ENCODE measurements around the gene PCDHGC4. TPM values are rescaled to one million over a fixed set of nuclear protein-coding genes. Genes with fewer than 3 reads are reported as not detected.
A peak's percentile ranks its signal among the peaks of the same experiment; 100 is the strongest.

Gene PCDHGC4
- total and polyA plus RNA-seq, 2 donors (not counting 3 experiments of a cell fraction or from before 2014, with no cell fraction given): 0.25 to 2.1 TPM

DNA sequence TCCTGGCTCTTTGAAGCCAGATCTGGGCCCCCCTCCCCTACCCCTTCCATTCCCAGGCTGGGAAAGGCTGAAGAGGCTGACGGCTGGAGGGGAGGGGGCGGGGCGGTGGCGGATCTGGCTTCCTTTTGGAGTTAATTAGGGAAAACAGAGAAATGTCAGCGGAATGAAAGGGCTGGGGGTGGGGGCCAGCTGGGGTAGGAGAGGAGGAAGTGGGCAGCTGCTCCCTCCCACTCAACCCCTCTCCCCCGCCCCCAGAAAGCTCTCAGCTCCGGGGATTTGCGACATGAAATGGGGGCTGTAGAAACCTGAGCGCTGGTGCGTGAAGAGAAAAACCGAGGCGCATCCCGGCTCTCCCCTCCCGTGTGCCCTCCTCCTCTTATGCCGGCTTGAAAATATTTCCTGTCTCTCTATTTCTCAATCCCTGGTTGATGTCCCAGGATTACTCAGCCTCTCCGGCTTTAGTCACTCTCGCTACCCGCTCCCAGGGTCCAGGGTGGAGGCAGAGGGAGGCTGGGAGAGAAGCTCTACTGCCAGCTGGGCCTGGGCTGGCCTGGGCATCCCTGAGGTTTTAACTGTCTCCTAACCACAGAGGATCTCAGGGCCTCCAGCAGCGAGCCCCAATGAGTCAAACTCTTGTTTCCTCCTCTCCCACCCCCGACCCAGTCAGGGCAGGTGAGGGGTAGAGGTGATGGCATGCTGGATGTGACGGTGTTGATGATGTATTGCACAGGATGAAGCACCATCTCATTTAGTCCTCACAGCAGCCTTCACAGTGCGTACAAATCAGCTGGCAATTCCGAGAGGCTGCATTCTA lies 24.2 kb downstream of the PCDHGC4 start:
- Histone ChIP-seq H3K27ac (ENCODE audit: insufficient read depth, low read depth, low read length) (peak overlapping the region; percentile 16), H3K4me2 (ENCODE audit: insufficient read depth, low read length) (peak overlapping the region; percentile 13), H4K20me1 (replicated peaks; ENCODE audit: control insufficient read depth, extremely low read depth, insufficient read depth, low read length) (no peaks in the 10 kb centered on the region), H3K27me3 (ENCODE audit: control insufficient read depth in 2 of 2, insufficient read depth in 2 of 2, low read length in 2 of 2) (no peaks in the 10 kb centered on the region), H3K9me3 (replicated peaks; ENCODE audit: control insufficient read depth, insufficient read depth, low read length) (no peaks in the 10 kb centered on the region), H3K9me1 (replicated peaks; ENCODE audit: control insufficient read depth, extremely low read depth, insufficient read depth, low read length) (no peaks in the 10 kb centered on the region), H3K4me1 (ENCODE audit: control insufficient read depth, extremely low read depth, insufficient read depth, low read length) (peaks cover 23% of the 10 kb centered on the region), H3K4me3 (replicated peaks in 1 of 3; ENCODE audit: insufficient read depth in 1 of 3, low read depth in 1 of 3, low read length in 3 of 3) (peak overlapping the region in 2 of 3 experiments; percentile 18 to 26), H2AFZ (ENCODE audit: low read depth, low read length) (peak overlapping the region; percentile 52), H3K9ac (replicated peaks; ENCODE audit: extremely low read depth, insufficient read depth, low read length) (no peak overlapping the region), H3K36me3 (ENCODE audit: control insufficient read depth in 2 of 2, extremely low read depth in 1 of 2, insufficient read depth in 2 of 2, low read length in 2 of 2) (peaks cover 0 to 8% of the 10 kb centered on the region in 2 experiments), H3K79me2 (ENCODE audit: control insufficient read depth, insufficient read depth, low read length) (no peaks in the 10 kb centered on the region)
- dilution Hi-C loops (cut with MboI; ENCODE audit: extremely low pct_ligation_motif_present, low sequenced_read_pairs): no loop called here
- DNase-seq (ENCODE audit: low read depth, low spot score) (peak; percentile 73), FAIRE-seq (peak; percentile 78)
- TF ChIP-seq FOS (IDR thresholded peaks at IDR 0.05; ENCODE audit: borderline replicate concordance, insufficient read depth, low read length) (peak; percentile 38), EZH2 (IDR thresholded peaks at IDR 0.05; ENCODE audit: borderline replicate concordance, low read depth, low read length, severe bottlenecking) (no peak)
- intact Hi-C loops (cut with micrococcal nuclease): loop anchor here (1.0 to 2.0 kb wide), 2 partner anchors 24 to 48 kb away; partner anchors contain the start of gene PCDHGC4
- BruUV-seq (replicated peaks): no TSS peak
- ChIA-PET CTCF (interaction anchor here (0.9 to 9.8 kb wide), 10 partner anchors 13 to 91 kb away, joined by 3 to 158 read pairs (median 6); partner anchors contain the start of genes PCDHGA11, PCDHGA12, PCDHGB7 and PCDHGC3), POLR2A (interaction anchor here (0.8 kb wide), 1 partner anchor 79 kb away, joined by 5 read pairs; the partner anchor contains the start of gene PCDHGA12)

DNA sequence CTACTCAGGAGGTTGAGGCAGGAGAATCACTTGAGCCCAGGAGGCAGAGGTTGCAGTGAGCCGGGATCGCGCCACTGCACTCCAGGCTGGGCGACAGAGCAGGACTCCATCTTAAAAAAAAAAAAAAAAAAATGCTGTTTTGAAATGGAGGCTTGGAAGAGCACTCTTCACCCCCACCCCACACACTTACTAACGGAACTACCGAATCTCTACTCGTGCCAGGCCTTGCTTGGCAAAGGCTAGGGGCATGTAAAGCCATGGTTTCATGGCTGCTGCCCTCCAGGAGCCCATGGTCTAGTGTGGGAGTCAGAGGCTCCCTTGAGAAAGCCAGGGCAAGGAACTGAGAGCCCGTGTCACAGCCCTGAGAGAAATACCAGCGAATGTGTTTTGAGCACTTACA lies 25.3 kb downstream of the PCDHGC4 start:
- intact Hi-C loops (cut with micrococcal nuclease) (no loop called here), dilution Hi-C loops (cut with MboI; ENCODE audit: extremely low pct_ligation_motif_present, low sequenced_read_pairs) (no loop called here)
- DNase-seq (ENCODE audit: low read depth, low spot score) (no peak), FAIRE-seq (no peak)
- no peaks in the 10 kb centered on the region for H3K27me3 ChIP-seq (ENCODE audit: control insufficient read depth in 2 of 2, insufficient read depth in 2 of 2, low read length in 2 of 2)
- H3K27ac ChIP-seq (ENCODE audit: insufficient read depth, low read depth, low read length): no peak overlapping the region
- no peaks in the 10 kb centered on the region for H3K9me3 ChIP-seq (replicated peaks; ENCODE audit: control insufficient read depth, insufficient read depth, low read length)
- POLR2A ChIA-PET: no interaction called here
- H3K79me2 ChIP-seq (ENCODE audit: control insufficient read depth, insufficient read depth, low read length): no peaks in the 10 kb centered on the region
- no peak overlapping the region for H3K4me2 ChIP-seq (ENCODE audit: insufficient read depth, low read length)
- H3K9ac ChIP-seq (replicated peaks; ENCODE audit: extremely low read depth, insufficient read depth, low read length): no peak overlapping the region
- no peak for TF ChIP-seq POLR2AphosphoS5 (IDR thresholded peaks at IDR 0.05; ENCODE audit: insufficient read depth, low read depth, low read length)
- no peak for TF ChIP-seq FOS (IDR thresholded peaks at IDR 0.05; ENCODE audit: borderline replicate concordance, insufficient read depth, low read length)
- H3K9me1 ChIP-seq (replicated peaks; ENCODE audit: control insufficient read depth, extremely low read depth, insufficient read depth, low read length): no peaks in the 10 kb centered on the region
- peaks cover 0 to 8% of the 10 kb centered on the region in 2 experiments for H3K36me3 ChIP-seq (ENCODE audit: control insufficient read depth in 2 of 2, extremely low read depth in 1 of 2, insufficient read depth in 2 of 2, low read length in 2 of 2)
- no peak overlapping the region for H3K4me3 ChIP-seq (replicated peaks in 1 of 3; ENCODE audit: insufficient read depth in 1 of 3, low read depth in 1 of 3, low read length in 3 of 3)
- BruUV-seq (replicated peaks): no TSS peak
- H4K20me1 ChIP-seq (replicated peaks; ENCODE audit: control insufficient read depth, extremely low read depth, insufficient read depth, low read length): no peaks in the 10 kb centered on the region
- CTCF ChIA-PET: interaction anchor here (0.7 to 9.8 kb wide), 9 partner anchors 12 to 93 kb away, joined by 3 to 158 read pairs (median 7); partner anchors contain the start of genes PCDHGA11, PCDHGA12, PCDHGB7 and PCDHGC3
- peaks cover 31% of the 10 kb centered on the region for H3K4me1 ChIP-seq (ENCODE audit: control insufficient read depth, extremely low read depth, insufficient read depth, low read length)
- no peak overlapping the region for H2AFZ ChIP-seq (ENCODE audit: low read depth, low read length)
